DMS 273 (cell line): ENCODE results near the gene GAL3ST3.
A peak's percentile ranks its signal among the peaks of the same experiment; 100 is the strongest.
"Not testable (repeated sequence)": the region's sequence is repeated elsewhere in the genome, so short reads cannot be mapped to it uniquely, and the experiment has no call there.

Source experiments
- DNase-seq: peaks from one replicate; lab custom pipeline; 2025; ENCODE audit not compliant: unreplicated experiment; lab: John Stamatoyannopoulos, UW

Gene GAL3ST3

GRCh38 chr11:66048547-66049323 lies at the start of gene GAL3ST3:
Gene GAL3ST3, minus strand, starts transcription at chr11:66049161. Its CDS starts 3,746 bp downstream, at chr11:66045415.
- DNase-seq, result no peak

- DNase-seq, result not testable (repeated sequence)
Measured at GRCh38 chr11:66092125-66092524, 43.2 kb upstream of the GAL3ST3 start.

- no peak for DNase-seq
Measured at GRCh38 chr11:66090288-66090687, 41.3 kb upstream of the GAL3ST3 start.

- DNase-seq, result no peak
Measured at GRCh38 chr11:66089067-66089466, 40.1 kb upstream of the GAL3ST3 start.

GRCh38 chr11:66087148-66087908 lies 38.4 kb upstream of the GAL3ST3 start:
- no peak for DNase-seq

- no peak for DNase-seq
Measured at GRCh38 chr11:66084821-66085475, 36.0 kb upstream of the GAL3ST3 start.

- DNase-seq, result peak; percentile 35
Measured at GRCh38 chr11:66083767-66084166, 34.8 kb upstream of the GAL3ST3 start.

- DNase-seq, result peak; percentile 91
Measured at GRCh38 chr11:66082946-66083698, 34.2 kb upstream of the GAL3ST3 start.

- DNase-seq, result peak; percentile 51
Measured at GRCh38 chr11:66081505-66081904, 32.5 kb upstream of the GAL3ST3 start.

- peak; percentile 11 for DNase-seq
Measured at GRCh38 chr11:66080055-66080817, 31.3 kb upstream of the GAL3ST3 start.

GRCh38 chr11:66078949-66079348 lies 30.0 kb upstream of the GAL3ST3 start:
- DNase-seq, result not testable (repeated sequence)

GRCh38 chr11:66077927-66078326 lies 29.0 kb upstream of the GAL3ST3 start:
- no peak for DNase-seq

- no peak for DNase-seq
Measured at GRCh38 chr11:66076561-66076960, 27.6 kb upstream of the GAL3ST3 start.

- DNase-seq, result no peak
Measured at GRCh38 chr11:66075273-66075672, 26.3 kb upstream of the GAL3ST3 start.

- no peak for DNase-seq
Measured at GRCh38 chr11:66073669-66074068, 24.7 kb upstream of the GAL3ST3 start.

GRCh38 chr11:66072518-66072917 lies 23.6 kb upstream of the GAL3ST3 start:
- no peak for DNase-seq

- DNase-seq, result no peak
Measured at GRCh38 chr11:66072081-66072480, 23.1 kb upstream of the GAL3ST3 start.

GRCh38 chr11:66071381-66071801 lies 22.4 kb upstream of the GAL3ST3 start:
- peak; percentile 44 for DNase-seq

- peak; percentile 46 for DNase-seq
Measured at GRCh38 chr11:66070604-66071380, 21.8 kb upstream of the GAL3ST3 start.
